Activated CD8-positive, alpha-beta memory T cell treated with anti-CD3 and anti-CD28 coated beads, Interleukin-2, amount 50 U/mL, for 24 hours (primary cell): Measurements from ENCODE around the gene PSMB7.

Experiments
- DNase-seq: peaks from one replicate; pipeline ENCODE4 v3.0.0-alpha.2; 2020; ENCODE audit errors: extremely low read depth

PSMB7 gene

DNA sequence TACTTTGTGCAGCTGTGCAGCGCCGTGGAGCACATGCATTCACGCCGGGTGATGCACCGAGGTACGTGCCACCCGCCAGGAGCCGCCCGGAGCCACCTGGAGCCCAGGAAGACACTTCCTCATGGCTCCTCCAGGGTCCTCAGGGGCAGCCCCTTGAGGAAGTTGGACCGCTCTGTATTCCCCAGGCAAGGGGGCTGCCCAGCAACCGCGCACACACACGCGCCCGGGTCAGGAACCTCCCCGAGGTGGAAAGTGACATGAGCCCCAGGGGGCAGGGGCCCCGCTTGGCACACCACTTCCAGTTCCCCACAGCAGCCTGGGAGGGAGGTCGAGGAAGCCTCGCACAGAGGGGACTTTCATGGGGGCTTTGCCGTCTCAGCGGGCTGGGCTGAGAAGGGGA lies 88.9 kb downstream of the PSMB7 start:
- DNase-seq: no peak

DNA sequence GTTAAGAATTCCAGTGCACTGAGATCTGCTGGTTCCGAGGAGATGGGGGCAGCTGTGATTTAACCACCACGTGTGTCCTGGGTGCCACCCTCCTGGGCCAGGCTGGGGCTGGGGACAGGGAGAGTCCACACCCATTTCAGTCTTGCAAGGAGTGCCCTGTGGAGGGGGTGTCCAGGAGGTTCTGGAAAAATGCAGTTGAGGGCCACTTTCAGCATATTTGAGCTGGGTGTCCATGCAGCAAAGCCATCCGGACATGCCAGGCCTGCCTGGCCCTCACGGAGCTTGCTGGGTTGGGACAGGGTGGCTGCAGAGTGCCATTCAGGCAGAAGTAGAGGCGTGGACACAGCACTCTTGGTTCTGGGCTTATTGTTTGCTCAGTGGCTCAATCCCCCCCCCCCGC lies 89.4 kb downstream of the PSMB7 start:
- DNase-seq: no peak

- DNase-seq: no peak
Observed at GRCh38 chr9:124323904-124324303, 91.3 kb downstream of the PSMB7 start.

- DNase-seq: no peak
Observed at GRCh38 chr9:124322618-124323432, 92.4 kb downstream of the PSMB7 start.

DNA sequence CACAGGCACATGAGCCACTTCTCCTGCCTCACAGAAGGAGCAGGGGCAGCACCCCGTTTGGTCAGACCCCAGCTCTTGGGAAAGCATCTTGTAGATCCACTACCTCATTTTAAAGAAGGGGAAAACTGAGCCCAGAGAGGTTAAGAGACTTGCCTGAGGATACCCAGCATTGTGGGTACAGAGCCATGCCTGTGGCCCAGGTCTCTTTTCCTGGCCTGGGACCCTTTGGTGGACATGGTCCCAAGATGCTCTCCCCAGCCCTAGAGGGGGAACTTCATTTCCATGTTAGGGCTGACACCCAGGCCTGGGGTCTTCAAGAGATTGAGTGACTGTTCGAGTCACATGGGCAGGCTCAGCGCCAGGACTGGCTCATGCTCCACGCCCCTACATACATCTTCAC lies 93.3 kb downstream of the PSMB7 start:
- no peak for DNase-seq

DNA sequence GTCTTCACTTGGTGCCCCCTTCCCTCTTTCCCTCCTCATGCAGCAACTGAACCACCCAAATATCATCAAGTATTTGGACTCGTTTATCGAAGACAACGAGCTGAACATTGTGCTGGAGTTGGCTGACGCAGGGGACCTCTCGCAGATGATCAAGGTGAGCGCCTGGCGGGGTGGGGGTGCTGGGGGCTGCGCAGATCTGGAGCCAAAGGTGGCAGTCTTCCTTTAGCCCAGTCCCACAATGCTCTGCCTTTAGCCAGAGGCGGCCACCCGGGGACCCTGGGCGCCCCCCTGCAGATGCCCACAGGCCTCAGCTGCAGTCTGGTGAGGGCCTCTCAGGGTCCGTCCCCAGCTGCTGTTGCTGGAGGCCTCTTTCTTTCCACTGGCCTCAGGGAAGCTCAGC lies 93.8 kb downstream of the PSMB7 start:
- DNase-seq: no peak

DNA sequence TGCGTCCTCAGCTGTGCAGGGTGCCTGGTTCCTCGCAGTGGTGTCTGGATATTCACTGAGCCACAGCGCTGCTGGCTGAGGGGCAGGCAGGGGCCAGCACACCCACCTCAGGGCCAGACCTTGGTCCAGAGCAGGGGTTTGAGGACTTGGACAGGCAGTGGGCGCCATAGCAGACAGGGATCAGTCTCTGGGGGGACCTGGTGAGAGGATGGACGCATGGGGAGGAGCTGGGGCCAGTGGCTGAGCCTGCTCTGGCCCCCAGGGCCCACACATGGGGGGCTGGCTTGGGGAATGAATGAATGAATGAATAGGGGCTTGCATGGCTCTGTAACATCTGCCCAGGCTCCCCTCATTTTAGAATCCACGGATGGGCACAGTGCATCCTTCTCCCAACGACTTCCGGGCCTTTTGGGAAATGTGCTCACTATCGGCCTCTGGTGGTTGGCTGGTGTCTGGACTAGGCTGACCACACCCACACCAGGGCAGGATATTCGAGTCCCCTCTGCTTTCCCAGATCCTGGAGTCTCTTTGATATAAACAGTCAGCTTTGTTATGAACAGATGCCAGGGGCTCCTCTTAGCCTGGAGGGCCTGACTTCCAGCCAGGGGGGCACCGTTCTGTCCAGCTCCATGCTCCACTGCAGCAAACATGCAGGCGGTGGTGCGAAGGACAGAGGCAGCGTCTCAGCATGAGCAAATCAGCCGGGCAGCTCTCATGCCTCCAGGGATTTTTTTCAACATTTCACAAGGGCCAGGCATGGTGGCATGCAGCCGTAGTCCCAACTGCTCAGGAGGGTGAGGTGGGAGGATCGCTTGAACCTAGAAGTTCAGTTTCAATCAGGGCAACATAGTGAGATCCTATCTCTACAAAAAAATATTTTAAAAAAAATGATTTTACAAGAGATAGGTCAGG lies 94.9 kb downstream of the PSMB7 start:
- peak; percentile 8 for DNase-seq

- no peak for DNase-seq
Observed at GRCh38 chr9:124315882-124316281, 99.4 kb downstream of the PSMB7 start.

- DNase-seq: no peak
Observed at GRCh38 chr9:124313940-124314339, 101.3 kb downstream of the PSMB7 start.

DNA sequence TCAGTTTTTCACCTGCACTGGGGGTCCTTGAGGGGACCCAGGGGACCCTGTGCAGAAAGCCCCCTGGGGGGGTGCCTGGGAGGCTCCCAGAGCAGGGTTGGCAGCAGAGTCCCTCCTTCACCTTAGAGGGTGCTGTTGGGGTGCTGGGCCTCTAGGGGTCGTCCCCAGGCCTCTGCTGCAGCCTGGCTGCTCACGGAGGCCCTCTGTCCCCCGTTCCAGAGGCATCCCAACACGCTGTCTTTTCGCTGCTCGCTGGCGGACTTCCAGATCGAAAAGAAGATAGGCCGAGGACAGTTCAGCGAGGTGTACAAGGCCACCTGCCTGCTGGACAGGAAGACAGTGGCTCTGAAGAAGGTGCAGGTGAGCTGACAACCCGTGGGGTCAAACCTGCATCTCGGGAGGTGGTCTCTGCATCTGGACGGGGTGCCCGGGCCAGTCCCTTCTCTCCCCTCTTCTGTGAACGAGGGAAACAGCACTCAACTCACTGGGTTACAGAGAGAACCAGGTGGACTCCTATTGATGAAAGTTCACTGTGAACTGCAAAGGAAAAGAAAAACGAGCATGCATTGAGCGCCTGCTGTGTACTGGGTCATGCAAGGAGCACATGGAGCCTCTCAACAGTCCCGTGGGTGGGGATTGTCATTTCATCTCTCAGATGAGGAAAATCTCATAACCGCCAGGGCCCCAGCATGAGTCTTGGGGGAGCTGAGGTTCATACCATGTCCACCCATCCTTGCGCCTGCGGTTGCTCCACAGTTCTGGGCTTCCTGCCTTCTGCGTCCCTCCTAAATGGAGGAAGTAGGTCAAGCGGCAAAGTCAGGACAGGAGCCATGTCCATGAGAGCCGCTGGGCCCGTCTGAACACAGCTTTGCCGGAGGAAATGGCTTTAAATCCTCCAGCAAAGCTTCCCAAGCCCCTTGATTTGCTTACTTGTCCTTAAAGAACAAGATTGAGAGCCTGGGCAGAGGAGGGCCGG lies 102.7 kb downstream of the PSMB7 start:
- no peak for DNase-seq

GRCh38 chr9:124311283-124311682 lies 104.0 kb downstream of the PSMB7 start:
- DNase-seq: no peak

- no peak for DNase-seq
Observed at GRCh38 chr9:124309667-124310084, 105.6 kb downstream of the PSMB7 start.

GRCh38 chr9:124308606-124309491 lies 106.4 kb downstream of the PSMB7 start:
- no peak for DNase-seq

- no peak for DNase-seq
Observed at GRCh38 chr9:124307379-124308030, 107.7 kb downstream of the PSMB7 start.

- no peak for DNase-seq
Observed at GRCh38 chr9:124306098-124306735, 109.0 kb downstream of the PSMB7 start.

GRCh38 chr9:124304285-124304684 lies 111.0 kb downstream of the PSMB7 start:
- no peak for DNase-seq

DNA sequence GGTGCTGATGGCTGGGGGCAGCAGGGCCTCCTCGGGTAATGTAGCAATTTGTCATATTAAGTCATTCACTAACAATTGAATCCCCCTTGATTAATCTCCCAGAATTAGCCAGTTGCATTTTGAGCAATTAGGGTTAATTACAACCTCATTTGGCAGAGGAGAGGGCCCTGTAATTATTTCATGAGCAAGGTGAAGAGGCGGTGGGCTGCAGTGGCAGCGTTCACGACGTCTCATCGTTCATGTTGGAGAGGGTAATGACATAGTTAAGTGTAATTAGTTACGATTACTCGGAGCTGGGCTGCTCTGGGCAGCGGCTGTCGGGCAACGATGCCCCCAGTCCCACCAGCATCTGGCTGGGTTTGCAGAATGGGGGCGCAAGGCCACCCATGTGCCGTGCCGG lies 111.5 kb downstream of the PSMB7 start:
- DNase-seq: no peak
